ENCODE data around the gene NHLRC2.
"Not testable (repeated sequence)": the region's sequence is repeated elsewhere in the genome, so short reads cannot be mapped to it uniquely, and the experiment has no call there.

The NHLRC2 gene

DNA sequence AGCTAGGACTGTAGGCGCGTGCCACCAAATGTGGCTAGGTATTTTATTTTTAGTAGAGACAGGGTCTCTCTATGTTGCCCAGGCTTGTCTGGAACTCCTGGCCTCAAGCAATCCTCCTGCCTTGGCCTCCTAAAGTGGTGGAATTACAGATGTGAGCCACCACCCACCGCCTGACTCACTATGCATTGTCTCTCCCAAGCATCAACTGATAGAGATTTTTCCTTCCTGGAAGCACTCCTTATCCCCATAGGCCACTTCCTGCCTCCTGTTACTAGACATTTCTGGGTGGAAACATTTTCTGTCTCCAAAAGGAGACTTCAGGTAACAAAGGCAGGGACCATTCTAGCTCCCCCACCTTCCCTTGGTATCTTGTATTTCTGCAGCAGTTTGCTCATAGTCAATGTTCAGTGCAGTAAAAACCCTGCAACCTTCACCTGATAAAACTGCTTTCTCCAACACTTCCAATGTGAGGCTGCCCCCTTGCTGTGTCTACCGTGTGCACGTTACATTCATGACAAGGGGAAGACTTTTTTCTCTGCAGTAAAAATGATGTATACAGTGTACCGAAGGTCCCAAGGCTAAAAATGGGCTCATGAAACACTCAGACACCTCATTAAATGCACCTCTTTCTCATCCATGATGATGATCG is 84.9 kb downstream of the NHLRC2 start:
- no peak for DNase-seq (ENCODE audit: low read depth)

DNA sequence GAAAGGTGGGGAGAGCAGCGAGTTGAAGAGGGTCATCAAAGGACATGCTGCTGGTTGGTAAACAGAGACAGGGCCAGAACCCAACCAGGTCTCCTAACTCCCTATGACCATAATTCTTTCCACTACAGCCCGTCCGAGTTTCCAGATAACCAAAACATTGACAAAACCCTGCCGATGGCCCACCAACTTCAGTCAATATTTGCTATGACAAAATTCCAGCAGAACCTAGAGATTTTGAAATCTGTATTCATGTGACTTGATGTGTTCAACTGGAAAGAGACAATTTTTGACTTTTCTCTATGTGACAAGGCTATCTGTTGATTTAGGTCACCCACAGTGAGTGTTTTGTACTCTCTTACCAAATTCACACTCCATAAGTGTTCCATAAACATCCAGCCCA is 86.7 kb downstream of the NHLRC2 start:
- DNase-seq (ENCODE audit: low read depth), result no peak

DNA sequence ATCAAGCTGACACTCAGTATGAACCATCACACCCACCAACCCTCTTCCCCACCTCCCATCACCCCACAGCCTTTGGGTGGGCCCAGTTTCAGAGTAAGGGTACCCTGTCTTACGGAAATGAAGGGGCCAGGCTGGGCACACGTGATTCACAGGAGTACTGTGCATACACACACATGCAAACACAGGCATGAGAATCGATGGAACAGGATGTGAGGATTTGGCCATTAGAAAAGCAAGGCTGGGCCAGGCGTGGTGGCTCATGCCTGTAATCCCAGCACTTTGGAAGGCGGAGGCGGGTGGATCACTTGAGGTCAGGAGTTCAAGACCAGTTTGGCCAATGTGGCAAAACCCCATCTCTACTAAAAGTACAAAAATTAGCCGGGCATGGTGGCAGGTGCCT is 88.7 kb downstream of the NHLRC2 start:
- not testable (repeated sequence) for DNase-seq (ENCODE audit: low read depth)

DNA sequence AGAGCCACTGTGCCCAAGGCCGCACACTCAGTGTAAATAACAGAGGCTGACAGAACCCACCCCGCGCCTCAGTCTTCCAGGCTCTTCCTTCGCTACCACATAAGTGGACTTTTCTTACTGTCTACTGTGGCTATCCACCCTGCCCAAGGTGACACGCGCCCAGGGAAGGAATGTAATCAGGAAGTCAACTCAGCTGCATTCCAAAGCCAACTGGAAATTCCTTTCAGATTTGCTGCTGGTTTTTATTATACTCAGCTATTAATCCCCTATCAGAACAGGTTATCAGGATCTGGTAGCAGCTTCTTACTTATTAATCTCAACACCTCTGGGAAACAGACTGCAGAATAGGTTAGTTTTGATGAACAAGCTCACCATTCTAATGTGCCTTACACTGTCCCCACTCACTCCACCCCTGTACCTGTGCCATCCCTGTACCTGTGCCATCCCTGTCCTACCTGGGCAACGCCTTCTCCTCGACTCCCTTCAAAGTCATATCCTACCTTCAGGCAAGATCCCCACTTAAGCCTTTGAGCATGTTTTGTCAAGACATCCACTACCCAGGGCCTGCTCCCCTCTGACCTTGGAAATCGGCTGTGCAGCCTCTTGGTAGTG is 90.7 kb downstream of the NHLRC2 start:
- peak; percentile 17 for DNase-seq (ENCODE audit: low read depth)

DNA sequence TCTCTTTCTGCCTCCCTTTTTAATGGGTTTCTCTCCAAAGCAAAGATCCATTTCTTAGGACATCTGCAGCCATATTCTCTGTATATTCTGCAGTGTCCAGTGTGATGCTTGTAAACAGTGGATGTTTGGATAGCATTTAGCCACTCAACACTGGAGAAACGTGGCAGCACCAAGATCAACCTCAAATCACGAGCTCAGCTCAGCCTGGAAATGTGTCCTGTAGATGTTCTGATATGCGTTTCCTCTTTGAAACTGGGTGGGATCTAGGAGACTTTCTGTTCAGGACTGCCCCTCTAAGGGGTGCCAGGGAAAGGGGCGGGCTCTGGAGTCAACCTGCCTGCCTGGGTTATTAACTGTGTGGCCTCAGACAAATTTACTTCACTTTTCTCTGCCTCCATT is 91.2 kb downstream of the NHLRC2 start:
- DNase-seq (ENCODE audit: low read depth), result no peak

DNA sequence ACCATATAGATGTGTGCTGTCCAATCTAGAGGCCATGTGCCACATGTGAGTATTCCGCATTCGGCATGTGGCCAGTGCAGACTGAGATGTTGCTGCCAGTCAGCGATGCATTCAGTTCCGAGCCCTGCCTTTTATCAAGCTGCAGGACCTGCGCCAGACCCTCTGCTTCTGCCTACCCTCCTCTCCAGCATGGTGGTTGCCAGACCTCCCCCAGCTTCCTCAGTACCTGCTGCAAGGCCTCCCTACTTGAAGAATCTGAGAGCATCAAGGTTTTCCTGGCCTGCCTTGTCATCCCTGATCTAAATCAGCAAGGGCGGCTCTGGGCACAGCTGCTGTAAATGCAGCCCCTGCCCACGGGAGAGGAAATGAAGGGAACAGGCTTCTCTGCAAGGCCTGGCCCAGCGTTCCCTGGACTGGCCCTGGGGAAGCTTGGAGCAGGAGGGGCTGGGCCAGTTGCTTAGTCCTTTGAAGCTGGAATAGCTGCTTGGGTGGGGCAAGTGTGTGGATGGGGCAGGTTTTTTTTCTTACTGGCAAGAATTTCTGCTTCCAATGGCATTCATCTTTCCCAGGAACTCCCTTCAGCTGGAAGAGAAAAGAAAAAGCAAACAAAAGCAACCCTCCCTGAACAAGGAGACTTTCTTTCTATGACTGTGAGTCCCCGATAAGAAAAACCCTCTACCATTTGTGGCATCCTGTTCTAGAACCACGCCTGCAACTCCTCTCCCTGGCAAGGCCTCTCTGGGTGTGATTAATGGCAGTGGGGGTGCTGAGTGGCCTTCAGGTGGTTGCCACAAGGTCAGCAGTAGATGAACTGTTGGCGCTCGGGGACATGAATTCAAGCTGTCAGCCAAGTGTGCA is 93.0 kb downstream of the NHLRC2 start:
- DNase-seq (ENCODE audit: low read depth), result no peak

DNA sequence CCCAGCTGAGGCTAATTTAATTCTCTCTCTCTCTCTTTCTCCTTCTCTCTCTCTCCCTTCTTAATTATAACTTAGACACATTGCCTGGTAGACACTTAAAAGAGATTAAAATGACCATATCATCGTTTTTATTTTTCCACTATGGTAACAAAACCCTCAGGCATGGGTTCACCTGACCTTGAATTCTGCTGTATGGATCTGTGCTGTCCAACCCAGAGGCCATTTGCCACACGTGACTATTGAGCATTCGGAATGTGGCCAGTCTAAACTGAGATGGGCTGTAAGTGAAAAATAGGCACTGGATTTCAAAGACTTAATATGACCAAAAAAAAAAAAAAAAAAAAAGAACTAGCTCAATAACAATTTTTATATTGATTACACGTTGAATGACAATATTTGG is 93.6 kb downstream of the NHLRC2 start:
- no peak for DNase-seq (ENCODE audit: low read depth)

DNA sequence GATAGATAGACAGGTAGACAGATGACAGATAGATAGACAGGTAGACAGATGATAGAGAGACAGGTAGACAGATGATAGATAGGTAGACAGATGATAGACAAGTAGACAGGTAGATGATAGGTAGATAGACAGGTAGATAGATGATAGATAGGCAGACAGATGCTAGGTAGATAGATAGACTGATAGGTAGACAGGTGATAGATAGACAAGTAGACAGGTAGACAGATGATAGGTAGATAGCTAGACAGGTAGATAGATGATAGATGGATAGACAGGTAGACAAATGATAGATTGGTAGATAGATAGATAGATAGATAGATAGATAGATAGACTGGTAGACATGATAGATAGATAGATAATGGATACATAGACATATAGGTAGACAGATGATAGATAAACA is 95.8 kb downstream of the NHLRC2 start:
- DNase-seq (ENCODE audit: low read depth), result no peak

DNA sequence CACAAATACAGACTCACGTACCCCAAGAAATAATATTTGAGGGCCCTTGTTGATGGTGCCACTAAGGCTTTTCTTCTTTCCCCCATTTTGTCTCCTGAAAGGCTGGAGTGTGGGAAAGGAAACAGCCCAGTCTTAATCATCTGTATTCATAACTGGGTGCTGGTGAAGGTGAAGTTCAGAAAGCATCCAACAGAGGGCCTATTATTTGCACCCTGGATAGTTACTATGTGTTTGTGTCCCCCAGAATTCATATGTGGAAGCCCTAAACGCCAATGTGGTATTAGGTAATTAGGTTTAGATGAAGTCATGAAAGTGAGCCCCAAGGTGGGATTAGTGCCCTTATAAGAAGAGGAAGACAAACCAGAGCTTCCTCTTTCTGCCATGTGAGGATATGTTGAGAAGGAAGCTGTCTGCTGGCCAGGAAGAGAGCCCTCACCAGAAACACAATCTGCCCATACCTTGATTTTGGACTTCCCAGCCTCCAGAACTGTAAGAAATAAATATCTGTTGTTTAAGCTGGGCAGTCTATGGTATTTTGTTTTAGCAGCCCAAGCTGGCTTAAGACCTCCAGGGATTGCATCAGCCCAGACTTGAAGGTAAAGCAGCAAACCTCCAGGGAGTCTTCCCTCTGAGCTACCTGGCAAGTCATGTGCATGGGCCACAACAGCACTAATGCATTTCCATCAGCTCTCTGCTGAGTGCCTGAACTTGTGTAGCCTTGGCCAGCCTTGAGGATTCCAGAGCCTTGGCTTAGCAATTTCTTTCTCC is 99.2 kb downstream of the NHLRC2 start:
- DNase-seq (ENCODE audit: low read depth), result no peak

DNA sequence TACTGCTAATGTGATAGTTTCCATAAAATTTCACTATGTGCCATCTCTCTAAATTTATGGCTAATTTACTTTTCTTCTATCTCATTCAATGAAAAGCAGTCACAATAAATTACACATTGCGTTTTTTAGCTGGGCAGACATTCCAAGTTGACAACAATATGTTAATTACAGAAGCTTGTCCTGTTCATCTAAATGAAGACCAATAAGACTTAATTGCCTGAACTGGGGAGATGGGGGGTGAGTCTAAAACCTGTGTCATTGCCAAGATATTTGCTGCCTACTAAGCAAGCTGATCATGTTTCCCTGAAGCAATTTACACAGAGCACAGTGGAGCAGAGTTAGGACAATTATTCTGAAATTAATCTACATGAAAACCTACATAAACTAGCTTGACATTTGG is 99.9 kb downstream of the NHLRC2 start:
- DNase-seq (ENCODE audit: low read depth), result no peak

DNA sequence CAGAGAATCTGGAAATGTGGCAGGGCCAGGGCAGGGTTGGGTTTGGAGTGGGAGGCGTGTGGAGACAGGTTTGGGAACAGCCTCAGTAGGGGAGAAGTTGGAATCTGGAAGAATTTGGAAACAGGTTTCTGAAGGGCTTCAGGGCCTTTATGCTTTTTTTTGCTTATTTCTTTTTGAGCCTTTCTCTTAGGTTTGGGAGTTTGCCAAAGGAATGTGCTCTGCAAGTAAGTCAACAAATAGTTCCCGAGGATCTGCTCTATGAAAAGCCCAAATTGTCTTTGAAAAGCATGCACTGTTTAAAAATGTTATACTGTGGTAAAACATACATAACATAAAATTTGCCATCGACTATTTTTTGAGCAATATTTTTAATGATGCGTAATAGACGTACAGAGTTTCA is 102.6 kb downstream of the NHLRC2 start:
- peak; percentile 63 for DNase-seq (ENCODE audit: low read depth)

DNA sequence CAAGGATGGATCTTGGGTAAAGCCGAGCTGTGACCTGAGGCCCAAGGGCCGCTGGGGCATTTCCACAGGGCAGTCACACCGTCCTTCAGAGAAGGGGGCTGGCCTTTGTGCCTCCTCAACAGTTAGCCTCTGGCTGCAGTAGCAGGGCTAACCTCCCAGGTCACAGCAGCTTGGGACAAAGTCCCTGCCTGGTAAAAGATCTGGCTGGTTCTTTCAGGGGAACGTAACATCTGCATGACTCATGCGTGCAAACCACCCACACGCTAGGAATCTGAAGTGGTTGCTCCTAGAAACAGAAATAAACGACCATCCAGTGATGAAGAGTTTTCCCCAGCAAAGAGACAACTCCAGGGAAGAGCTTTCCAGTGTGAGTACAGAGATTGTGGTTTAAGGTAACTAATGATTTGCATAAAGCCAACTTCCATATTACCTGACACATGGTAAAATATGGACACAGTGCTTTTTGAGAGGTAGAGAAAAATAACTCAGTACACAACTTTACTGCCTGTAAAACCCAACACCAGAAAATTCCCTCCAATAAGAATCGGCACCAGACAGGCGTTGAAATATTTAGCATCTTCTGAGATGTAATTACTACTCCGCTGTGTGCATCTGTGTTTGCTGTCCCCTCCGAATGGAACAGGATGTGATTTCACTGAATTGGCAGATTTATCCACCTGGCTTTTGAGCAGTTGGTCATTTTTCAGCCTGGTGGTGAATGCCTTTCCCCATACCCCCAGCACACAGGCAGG is 104.3 kb downstream of the NHLRC2 start:
- DNase-seq (ENCODE audit: low read depth), result peak; percentile 77

DNA sequence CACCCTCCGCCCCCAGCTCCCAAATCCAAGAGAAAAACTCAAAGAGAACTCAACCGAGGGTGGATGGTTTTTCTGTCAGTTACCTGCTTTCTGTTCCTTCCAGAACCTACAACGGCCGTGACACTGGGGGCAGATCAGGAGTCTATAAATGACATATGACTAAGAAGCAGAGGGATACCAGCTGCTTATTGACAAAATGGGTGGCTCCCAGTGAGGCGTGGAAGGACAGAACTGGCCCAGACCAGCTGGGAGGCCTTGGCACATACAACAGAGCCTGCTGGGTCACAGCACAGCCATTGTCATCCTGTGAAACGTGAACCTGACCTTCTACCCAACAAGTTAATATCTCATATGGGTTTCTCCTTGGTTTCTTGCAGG is 104.9 kb downstream of the NHLRC2 start:
- DNase-seq (ENCODE audit: low read depth), result no peak

DNA sequence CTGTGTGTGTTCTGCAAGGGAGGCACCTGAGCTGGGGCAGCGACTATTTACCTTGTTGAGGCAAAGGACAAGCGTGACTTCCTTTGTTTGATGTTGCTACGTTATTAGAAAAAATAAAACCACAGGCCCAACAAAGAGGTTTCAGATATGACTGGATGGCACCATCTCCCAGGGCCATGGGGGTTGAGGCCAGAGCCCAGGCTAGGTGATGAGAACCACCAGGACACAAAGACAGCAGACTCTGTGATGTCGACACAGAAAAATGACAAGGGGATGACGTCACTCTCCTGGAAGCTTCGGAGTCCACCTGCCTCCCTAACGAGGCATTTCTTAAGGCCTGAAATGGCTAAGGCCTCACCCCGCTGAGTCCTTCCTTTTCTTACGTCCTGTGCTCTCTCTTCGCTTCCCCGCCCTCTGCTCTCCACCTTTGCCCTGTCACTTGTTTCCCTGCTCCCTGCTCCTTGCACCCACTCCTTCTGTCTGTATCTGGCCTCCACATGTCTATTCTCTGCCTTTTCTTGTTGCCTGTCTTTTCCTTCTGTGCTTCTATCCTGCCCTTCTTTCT is 106.2 kb downstream of the NHLRC2 start:
- no peak for DNase-seq (ENCODE audit: low read depth)

DNA sequence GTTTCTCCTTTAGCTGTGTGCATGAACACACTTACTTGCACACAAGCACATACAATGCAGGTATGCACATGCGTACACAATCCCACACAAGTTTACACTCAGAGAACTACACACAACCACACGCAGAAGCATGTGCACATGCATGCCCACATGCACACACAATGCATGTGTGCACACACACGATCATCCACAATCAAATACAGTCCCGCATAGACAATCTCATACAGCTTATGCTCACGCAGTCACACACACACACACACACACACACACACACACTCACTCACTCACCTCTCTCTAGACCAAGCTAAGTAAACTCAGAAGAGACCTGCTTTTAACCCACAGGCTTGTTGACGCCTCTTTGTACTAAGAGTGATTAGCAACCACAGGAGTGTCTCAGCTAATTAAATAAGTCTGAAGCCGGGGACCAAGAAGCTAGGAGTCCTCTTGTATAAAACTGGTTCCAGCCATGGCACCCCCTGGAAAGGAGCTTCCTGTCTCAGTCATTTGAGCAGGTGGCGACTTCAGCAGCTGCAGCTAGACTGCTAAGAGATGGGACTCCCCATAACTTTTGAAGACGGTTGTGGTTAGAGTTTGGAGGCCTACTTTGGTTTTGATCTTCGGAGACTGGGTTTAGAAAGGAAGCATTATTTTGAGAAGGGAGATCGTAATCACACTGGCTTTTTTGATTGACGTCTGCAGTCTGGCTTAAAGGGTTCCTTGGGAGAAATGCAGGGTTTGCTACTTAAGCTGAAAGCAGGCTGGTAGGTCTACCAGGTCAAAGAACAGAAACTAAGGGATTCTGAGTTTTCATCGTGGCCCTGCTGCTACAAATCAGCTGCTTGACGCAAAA is 106.9 kb downstream of the NHLRC2 start:
- DNase-seq (ENCODE audit: low read depth), result no peak

DNA sequence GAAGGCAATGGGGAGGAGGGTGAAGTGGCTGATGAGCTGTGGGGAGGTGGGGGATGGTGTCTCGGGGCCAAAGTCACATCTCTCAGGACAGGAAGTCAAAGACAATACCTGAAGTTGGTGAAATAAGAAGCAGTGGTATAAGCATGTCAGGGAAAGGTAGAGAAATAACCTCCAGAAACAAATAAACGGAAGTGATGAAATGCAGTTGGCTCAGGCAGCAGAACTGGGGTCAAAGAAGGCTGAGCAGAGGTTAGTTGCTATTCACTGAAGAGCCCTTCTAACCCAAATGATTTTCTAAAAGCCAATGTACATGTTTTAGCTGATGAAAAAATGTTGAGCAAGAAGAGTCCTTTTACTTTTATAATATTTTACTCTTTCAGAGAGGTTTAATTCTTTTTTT is 110.6 kb downstream of the NHLRC2 start:
- DNase-seq (ENCODE audit: low read depth), result no peak

DNA sequence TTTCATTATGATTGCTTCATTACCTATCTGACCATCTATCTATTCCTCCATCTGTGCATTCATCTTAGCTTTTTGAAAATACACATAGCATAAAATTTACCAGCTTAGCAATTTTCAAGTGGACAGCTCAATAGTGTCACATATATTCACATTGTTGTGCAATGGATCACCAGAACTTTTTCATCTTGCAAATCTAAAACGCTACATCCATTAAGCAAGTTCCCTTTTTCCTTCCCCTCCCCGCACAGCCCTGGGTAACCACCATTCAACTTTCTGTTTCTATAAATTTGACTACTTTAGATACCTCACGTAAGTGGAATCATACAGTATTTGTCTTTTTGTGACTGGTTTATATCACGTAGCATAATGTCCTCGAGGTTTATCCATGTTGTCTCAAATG is 111.2 kb downstream of the NHLRC2 start:
- no peak for DNase-seq (ENCODE audit: low read depth)
